Osteoblast (primary cell): ENCODE data around the gene MRPS5. TPM values are rescaled to one million over a fixed set of nuclear protein-coding genes. Genes with fewer than 3 reads are reported as not detected.
"Not testable (repeated sequence)": the region's sequence is repeated elsewhere in the genome, so short reads cannot be mapped to it uniquely, and the experiment has no call there.

ENCODE experiments used
- DNase-seq: peaks from one replicate; pipeline ENCODE4 v3.0.0; 2011; ENCODE audit warnings: low spot score, mixed read lengths; ENCODE audit not compliant: insufficient read length; ENCODE audit errors: missing footprints
- H2AFZ ChIP-seq: 2 replicates; pipeline ENCODE4 v1.6.0; 2011; ENCODE audit warnings: mild to moderate bottlenecking, low read length
- H3K27ac ChIP-seq: 2 replicates; pipeline ENCODE4 v1.5.1; 2011; ENCODE audit warnings: mild to moderate bottlenecking, low read depth, low read length, moderate library complexity
- H3K27me3 ChIP-seq: 2 replicates; pipeline ENCODE4 v1.6.0; 2012; ENCODE audit warnings: mild to moderate bottlenecking, control low read depth, inconsistent platforms, low read length, moderate library complexity; ENCODE audit not compliant: insufficient read depth
- H3K36me3 ChIP-seq: 2 replicates; pipeline ENCODE4 v1.5.1; 2011; ENCODE audit warnings: mild to moderate bottlenecking, low read length, control low read depth, moderate library complexity; ENCODE audit not compliant: insufficient read depth
- H3K4me1 ChIP-seq: 2 replicates; pipeline ENCODE4 v1.5.1; 2011; ENCODE audit warnings: mild to moderate bottlenecking, low read length, control low read depth, moderate library complexity; ENCODE audit not compliant: insufficient read depth
- H3K4me2 ChIP-seq: 2 replicates; pipeline ENCODE4 v1.6.0; 2011; ENCODE audit warnings: mild to moderate bottlenecking, low read length; ENCODE audit not compliant: insufficient read depth
- H3K4me3 ChIP-seq: fragments of 200-600 bp; sonication (generic); 3 replicates; pipeline ENCODE4 v1.5.1; 2012; ENCODE audit warnings: mild to moderate bottlenecking, low read length, inconsistent platforms; ENCODE audit not compliant: insufficient read depth
- H3K79me2 ChIP-seq: 2 replicates; pipeline ENCODE4 v1.6.0; 2012; ENCODE audit warnings: mild to moderate bottlenecking, low read length, control low read depth, inconsistent platforms; ENCODE audit not compliant: insufficient read depth
- H3K9me3 ChIP-seq: 2 replicates; pipeline ENCODE4 v1.5.1; 2011; ENCODE audit warnings: low read depth, low read length, control low read depth
- H4K20me1 ChIP-seq: 2 replicates; pipeline ENCODE4 v1.6.0; 2012; ENCODE audit warnings: mild to moderate bottlenecking, low read length, control low read depth; ENCODE audit not compliant: insufficient read depth
- total RNA-seq: library from RNA; depleted of rRNA; stranded (reverse); fragments of >200 nt; gene quantifications from 2 replicates; pipeline ENCODE4 v1.2.3, GENCODE V29; 2012
- TF ChIP-seq, protein P1 (sequence below): IDR thresholded peaks from 2 replicates; pipeline ENCODE4 v1.5.1; 2011; ENCODE audit warnings: mild to moderate bottlenecking, low read depth, low read length, moderate library complexity; ENCODE audit errors: extremely low read depth

Gene MRPS5
- total RNA-seq, 1 donor, result 27.1 TPM

DNA sequence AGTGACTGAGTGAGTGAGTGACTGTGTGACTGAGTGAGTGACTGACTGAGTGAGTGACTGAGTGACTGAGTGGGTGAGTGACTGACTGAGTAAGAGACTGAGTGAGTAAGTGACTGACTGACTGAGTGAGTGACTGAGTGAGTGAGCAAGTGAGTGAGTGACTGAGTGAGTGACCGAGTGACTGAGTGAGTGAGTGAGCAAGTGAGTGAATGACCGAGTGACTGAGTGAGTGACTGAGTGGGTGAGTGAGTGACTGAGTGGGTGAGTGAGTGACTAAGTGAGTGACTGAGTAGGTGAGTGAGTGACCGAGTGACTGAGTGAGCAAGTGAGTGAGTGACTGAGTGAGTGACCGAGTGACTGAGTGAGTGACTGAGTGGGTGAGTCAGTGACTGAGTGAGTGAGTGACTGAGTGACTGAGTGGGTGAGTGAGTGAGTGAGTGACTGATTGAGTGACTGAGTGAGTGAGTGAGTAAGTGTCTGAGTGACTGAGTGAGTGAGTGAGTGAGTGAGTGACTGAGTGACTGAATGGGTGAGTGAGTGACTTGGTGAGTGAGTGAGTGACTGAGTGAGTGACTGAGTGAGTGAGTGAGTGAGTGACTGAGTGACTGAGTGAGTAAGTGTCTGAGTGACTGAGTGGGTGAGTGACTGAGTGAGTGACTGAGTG is 82.8 kb downstream of the MRPS5 start:
- no peak for DNase-seq

DNA sequence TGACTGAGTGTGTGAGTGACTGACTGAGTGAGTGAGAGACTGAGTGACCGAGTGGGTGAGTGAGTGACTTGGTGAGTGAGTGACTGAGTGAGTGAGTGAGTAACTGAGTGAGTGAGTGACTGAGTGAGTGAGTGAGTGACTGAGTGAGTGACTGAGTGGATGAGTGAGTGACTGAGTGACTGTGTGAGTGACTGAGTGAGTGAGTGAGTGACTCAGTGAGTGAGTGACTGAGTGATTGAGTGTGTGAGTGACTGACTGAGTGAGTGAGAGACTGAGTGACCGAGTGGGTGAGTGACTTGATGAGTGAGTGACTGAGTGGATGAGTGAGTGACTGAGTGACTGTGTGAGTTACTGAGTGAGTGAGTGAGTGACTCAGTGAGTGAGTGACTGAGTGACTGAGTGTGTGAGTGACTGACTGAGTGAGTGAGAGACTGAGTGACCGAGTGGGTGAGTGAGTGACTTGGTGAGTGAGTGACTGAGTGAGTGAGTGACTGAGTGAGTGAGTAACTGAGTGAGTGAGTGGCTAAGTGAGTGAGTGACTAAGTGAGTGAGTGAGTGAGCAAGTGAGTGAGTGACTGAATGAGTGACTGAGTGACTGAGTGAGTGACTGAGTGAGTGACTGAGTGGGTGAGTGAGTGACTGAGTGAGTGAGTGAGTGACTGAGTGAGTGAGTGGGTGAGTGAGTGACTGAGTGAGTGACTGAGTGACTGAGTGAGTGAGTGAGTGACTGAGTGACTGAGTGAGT is 83.6 kb downstream of the MRPS5 start:
- H3K27me3 ChIP-seq, H4K20me1 ChIP-seq, H3K4me1 ChIP-seq, H3K9me3 ChIP-seq, H3K27ac ChIP-seq, H3K36me3 ChIP-seq, H3K4me3 ChIP-seq, H3K79me2 ChIP-seq, H2AFZ ChIP-seq, H3K4me2 ChIP-seq, DNase-seq: not testable (repeated sequence)

More for the DNA sequence above, 82.8 kb downstream of the MRPS5 start:
- Histone ChIP-seq H3K4me2 (no peak overlapping the region), H3K27me3 (peaks cover 4% of the 10 kb centered on the region), H3K4me1 (peaks cover 3% of the 10 kb centered on the region), H4K20me1 (no peaks in the 10 kb centered on the region), H3K9me3 (no peaks in the 10 kb centered on the region), H3K79me2 (no peaks in the 10 kb centered on the region), H3K27ac (no peak overlapping the region), H3K4me3 (no peak overlapping the region), H2AFZ (no peak overlapping the region), H3K36me3 (no peaks in the 10 kb centered on the region)
- TF ChIP-seq, protein P1, sequence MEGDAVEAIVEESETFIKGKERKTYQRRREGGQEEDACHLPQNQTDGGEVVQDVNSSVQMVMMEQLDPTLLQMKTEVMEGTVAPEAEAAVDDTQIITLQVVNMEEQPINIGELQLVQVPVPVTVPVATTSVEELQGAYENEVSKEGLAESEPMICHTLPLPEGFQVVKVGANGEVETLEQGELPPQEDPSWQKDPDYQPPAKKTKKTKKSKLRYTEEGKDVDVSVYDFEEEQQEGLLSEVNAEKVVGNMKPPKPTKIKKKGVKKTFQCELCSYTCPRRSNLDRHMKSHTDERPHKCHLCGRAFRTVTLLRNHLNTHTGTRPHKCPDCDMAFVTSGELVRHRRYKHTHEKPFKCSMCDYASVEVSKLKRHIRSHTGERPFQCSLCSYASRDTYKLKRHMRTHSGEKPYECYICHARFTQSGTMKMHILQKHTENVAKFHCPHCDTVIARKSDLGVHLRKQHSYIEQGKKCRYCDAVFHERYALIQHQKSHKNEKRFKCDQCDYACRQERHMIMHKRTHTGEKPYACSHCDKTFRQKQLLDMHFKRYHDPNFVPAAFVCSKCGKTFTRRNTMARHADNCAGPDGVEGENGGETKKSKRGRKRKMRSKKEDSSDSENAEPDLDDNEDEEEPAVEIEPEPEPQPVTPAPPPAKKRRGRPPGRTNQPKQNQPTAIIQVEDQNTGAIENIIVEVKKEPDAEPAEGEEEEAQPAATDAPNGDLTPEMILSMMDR, result no peak

DNA sequence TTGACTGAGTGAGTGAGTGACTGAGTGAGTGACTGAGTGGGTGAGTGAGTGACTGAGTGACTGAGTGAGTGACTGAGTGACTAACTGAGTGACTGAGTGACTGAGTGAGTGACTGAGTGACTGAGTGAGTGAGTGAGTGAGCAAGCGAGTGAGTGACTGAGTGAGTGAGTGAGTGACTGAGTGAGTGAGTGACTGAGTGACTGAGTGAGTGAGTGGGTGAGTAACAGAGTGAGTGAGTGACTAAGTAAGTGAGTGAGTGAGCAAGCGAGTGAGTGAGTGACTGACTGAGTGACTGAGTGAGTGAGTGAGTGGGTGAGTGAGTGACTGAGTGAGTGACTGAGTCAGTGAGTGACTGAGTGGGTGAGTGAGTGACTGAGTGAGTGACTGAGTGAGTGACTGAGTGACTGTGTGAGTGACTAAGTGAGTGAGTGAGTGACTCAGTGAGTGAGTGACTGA is 84.2 kb downstream of the MRPS5 start:
- H3K4me2 ChIP-seq, result no peak overlapping the region
- no peaks in the 10 kb centered on the region for H4K20me1 ChIP-seq
- no peaks in the 10 kb centered on the region for H3K36me3 ChIP-seq
- H3K27me3 ChIP-seq, result peaks cover 4% of the 10 kb centered on the region
- DNase-seq, result no peak
- TF ChIP-seq, protein P1, result no peak
- no peak overlapping the region for H3K27ac ChIP-seq
- H3K4me3 ChIP-seq, result no peak overlapping the region
- H3K4me1 ChIP-seq, result no peaks in the 10 kb centered on the region
- no peak overlapping the region for H2AFZ ChIP-seq
- H3K9me3 ChIP-seq, result no peaks in the 10 kb centered on the region
- H3K79me2 ChIP-seq, result no peaks in the 10 kb centered on the region

DNA sequence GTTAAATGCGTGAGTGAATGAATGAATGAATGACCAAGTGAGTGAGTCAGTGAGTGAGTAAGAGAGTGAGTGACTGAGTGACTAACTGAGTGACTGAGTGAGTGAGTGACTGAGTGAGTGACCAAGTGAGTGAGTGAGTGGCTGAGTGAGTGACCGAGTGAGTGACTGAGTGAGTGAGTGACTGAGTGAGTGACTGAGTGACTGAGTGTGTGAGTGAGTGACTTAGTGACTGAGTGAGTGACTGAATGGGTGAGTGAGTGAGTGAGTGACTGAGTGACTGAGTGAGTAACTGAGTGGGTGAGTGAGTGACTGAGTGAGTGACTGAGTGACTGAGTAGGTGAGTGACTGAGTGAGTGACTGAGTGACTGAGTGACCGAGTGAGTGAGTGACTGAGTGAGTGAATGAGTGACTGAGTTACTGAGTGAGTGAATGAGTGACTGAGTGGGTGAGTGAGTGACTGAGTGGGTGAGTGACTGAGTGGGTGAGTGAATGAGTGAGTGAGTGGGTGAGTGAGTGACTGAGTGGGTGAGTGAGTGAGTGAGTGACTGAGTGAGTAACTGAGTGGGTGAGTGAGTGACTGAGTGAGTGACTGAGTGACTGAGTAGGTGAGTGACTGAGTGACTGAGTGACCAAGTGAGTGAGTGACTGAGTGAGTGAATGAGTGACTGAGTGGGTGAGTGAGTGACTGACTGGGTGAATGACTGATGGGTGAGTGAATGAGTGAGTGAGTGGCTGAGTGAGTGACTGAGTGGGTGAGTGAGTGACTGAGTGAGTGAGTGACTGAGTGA is 84.8 kb downstream of the MRPS5 start:
- no peak overlapping the region for H3K27ac ChIP-seq
- no peak overlapping the region for H2AFZ ChIP-seq
- H3K4me3 ChIP-seq, result no peak overlapping the region
- no peak overlapping the region for H3K4me2 ChIP-seq
- TF ChIP-seq, protein P1, result no peak
- DNase-seq, result no peak
- no peaks in the 10 kb centered on the region for H3K9me3 ChIP-seq
- H3K79me2 ChIP-seq, result no peaks in the 10 kb centered on the region
- H4K20me1 ChIP-seq, result no peaks in the 10 kb centered on the region
- peaks cover 2% of the 10 kb centered on the region for H3K27me3 ChIP-seq
- no peaks in the 10 kb centered on the region for H3K4me1 ChIP-seq
- H3K36me3 ChIP-seq, result no peaks in the 10 kb centered on the region

Other genes starting within 250 kb of the MRPS5 start
- not detected in 2 replicates for gene MAL, start 96.1 kb downstream of the MRPS5 start, total RNA-seq
- 14.5 and 15.6 TPM in 2 replicates for gene ZNF514, start 38.0 kb upstream of the MRPS5 start, total RNA-seq
- 10.9 TPM in 2 replicates for gene ZNF2, start 44.0 kb upstream of the MRPS5 start, total RNA-seq
- 6.2 and 6.5 TPM in 2 replicates for gene ZNF892, start 85.7 kb upstream of the MRPS5 start, total RNA-seq
- 0.29 and 0.36 TPM in 2 replicates for gene PROM2, start 152.6 kb upstream of the MRPS5 start, total RNA-seq
- under 0.01 and 0.29 TPM in 2 replicates for gene KCNIP3, start 175.5 kb upstream of the MRPS5 start, total RNA-seq